ENCODE results near the gene GNB3. TPM values are rescaled to one million over a fixed set of nuclear protein-coding genes. Genes with fewer than 3 reads are reported as not detected.

GNB3 gene
- total RNA-seq, 1 experiment from 2014 or later: 20.7 TPM

DNA sequence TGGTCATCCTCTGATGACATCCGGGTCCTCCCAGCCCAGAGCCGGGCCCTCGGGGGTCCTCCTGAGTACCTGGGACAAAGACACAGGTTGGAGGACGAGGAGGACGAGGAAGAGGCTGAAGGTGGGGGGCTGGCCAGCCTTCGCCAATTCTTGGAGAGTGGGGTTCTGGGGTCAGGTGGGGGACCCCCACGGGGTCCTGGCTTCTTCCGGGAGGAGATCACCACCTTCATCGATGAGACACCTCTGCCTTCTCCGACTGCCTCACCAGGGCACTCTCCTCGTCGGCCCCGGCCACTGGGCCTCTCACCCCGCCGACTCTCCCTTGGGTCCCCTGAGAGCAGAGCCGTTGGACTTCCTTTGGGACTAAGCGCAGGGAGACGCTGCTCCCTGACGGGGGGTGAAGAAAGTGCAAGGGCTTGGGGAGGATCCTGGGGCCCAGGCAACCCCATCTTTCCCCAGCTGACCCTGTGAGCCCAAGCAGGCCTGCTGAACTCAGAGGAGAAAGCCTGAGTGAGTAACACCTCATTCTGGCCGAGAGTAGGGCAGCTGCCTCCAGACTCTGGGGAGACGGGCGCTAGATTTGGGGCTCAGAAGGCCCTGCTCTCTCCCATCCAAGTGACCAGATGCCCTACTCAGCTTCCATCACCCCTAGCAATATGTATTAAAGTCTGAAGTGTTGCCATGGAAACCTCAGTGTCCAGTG is 13.8 kb upstream of the GNB3 start:
- Histone ChIP-seq H3K4me3 (ENCODE audit: low read depth, low read length, poor library complexity, severe bottlenecking) (no peak overlapping the region), H3K27me3 (replicated peaks; ENCODE audit: insufficient read depth, low read depth, low read length, poor library complexity) (no peaks in the 10 kb centered on the region), H3K9me3 (ENCODE audit: low read depth, low read length, poor library complexity, severe bottlenecking) (no peaks in the 10 kb centered on the region), H3K36me3 (ENCODE audit: insufficient read depth, low read length, poor library complexity, severe bottlenecking) (peaks cover 15% of the 10 kb centered on the region), H3K4me1 (ENCODE audit: insufficient read depth, low read length, poor library complexity, severe bottlenecking) (peaks cover 28% of the 10 kb centered on the region), H3K27ac (ENCODE audit: low read depth, low read length, poor library complexity, severe bottlenecking) (peak overlapping the region; percentile 57)
- ChIA-PET CTCF (interaction anchor here (0.6 to 0.9 kb wide), 2 partner anchors 75 to 103 kb away, joined by 3 read pairs; no protein-coding TSS in a partner anchor), POLR2A (ENCODE audit: low non-redundant PET) (interaction anchor here (0.6 to 0.9 kb wide), 2 partner anchors 73 to 595 kb away, joined by 3 read pairs; no protein-coding TSS in a partner anchor)
- intact Hi-C loops (cut with micrococcal nuclease; ENCODE audit: unreplicated experiment): loop anchor here (5.0 kb wide), 2 partner anchors 60 to 210 kb away; partner anchors contain the start of gene PTMS
- BruUV-seq (replicated peaks): no TSS peak
- DNase-seq (ENCODE audit: low spot score): no peak
- TF ChIP-seq CTCF (conservative IDR thresholded peaks at IDR 0.05; ENCODE audit: low read depth, low read length) (no peak), EZH2 (IDR thresholded peaks at IDR 0.05; ENCODE audit: borderline replicate concordance, low read depth, low read length, poor library complexity, severe bottlenecking) (no peak)

DNA sequence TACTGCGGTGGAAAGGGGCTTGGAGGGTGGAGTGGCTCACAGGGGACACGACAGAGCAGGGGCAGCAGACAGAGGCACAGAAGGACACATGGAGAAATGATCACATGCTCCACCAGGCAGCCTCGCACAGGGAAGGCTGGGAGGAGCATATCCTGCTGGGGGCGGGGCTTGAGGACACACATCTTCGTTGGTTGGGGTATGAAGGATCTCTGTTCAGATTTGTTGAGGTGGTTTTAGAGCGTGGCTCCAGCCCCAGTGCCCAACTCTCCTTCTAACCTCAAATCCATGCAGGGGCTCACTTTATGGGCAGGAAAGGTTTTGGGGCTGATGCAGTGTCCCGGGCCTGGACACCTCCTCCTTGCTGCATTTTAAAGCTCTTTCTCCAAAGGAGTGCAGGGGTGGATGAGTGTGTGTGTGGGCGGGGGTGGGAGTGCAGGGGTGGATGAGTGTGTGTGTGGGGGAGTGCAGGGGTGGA is 13.3 kb upstream of the GNB3 start:
- peak; percentile 95 for DNase-seq (ENCODE audit: low spot score)
- Histone ChIP-seq H3K36me3 (ENCODE audit: insufficient read depth, low read length, poor library complexity, severe bottlenecking) (peaks cover 21% of the 10 kb centered on the region), H3K27ac (ENCODE audit: low read depth, low read length, poor library complexity, severe bottlenecking) (peak overlapping the region; percentile 57), H3K4me1 (ENCODE audit: insufficient read depth, low read length, poor library complexity, severe bottlenecking) (peaks cover 23% of the 10 kb centered on the region), H3K27me3 (replicated peaks; ENCODE audit: insufficient read depth, low read depth, low read length, poor library complexity) (no peaks in the 10 kb centered on the region), H3K4me3 (ENCODE audit: low read depth, low read length, poor library complexity, severe bottlenecking) (peak overlapping the region; percentile 29), H3K9me3 (ENCODE audit: low read depth, low read length, poor library complexity, severe bottlenecking) (no peaks in the 10 kb centered on the region)
- no TSS peak for BruUV-seq (replicated peaks)
- ChIA-PET POLR2A (ENCODE audit: low non-redundant PET) (interaction anchor here (0.6 kb wide), 1 partner anchor 594 kb away, joined by 3 read pairs; no protein-coding TSS in a partner anchor), CTCF (interaction anchor here (0.6 to 0.9 kb wide), 2 partner anchors 75 to 104 kb away, joined by 3 read pairs; no protein-coding TSS in a partner anchor)
- intact Hi-C loops (cut with micrococcal nuclease; ENCODE audit: unreplicated experiment): loop anchor here (5.0 kb wide), 2 partner anchors 60 to 210 kb away; partner anchors contain the start of gene PTMS
- TF ChIP-seq CTCF (conservative IDR thresholded peaks at IDR 0.05; ENCODE audit: low read depth, low read length) (no peak), EZH2 (IDR thresholded peaks at IDR 0.05; ENCODE audit: borderline replicate concordance, low read depth, low read length, poor library complexity, severe bottlenecking) (no peak)

DNA sequence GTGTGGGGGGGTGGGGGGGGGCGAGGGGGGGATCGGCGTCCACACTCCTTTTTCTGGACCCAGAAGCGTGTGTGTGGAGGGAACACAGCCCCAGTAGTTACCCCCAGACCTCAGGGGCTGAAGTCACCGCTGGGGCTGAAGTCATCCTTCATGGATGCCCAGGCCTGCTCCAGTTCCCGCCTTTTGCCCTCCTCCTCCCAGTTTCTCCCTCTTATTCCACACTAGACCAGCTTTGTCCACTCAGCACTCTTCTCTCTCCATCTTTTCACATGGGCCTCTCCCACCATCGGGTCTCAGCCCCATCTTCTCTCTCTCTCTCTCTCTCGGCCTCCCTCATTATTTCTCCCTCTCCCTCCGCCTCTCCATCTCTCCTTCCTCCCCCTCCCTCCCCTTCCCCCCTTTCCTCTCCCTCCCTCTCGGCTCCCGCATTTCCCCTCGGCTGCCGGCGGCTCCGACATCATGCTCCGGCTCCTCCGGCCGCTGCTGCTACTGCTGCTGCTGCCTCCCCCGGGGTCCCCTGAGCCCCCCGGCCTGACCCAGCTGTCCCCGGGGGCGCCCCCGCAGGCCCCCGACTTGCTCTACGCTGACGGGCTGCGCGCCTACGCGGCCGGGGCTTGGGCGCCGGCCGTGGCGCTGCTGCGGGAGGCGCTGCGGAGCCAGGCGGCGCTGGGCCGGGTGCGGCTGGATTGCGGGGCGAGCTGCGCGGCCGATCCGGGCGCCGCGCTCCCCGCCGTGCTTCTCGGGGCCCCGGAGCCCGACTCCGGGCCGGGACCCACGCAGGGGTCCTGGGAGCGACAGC is 12.5 kb upstream of the GNB3 start, which contains the start of gene P3H3:
P3H3 (plus strand) TSS at position 426 of the 799 bp plus-strand sequence; CDS start at position 460, 34 bp downstream.
- intact Hi-C loops (cut with micrococcal nuclease; ENCODE audit: unreplicated experiment): loop anchor here (5.0 kb wide), 2 partner anchors 61 to 211 kb away; partner anchors contain the start of gene PTMS
- BruUV-seq (replicated peaks): no TSS peak
- no peak for TF ChIP-seq CTCF (conservative IDR thresholded peaks at IDR 0.05; ENCODE audit: low read depth, low read length)
- TF ChIP-seq EZH2 (IDR thresholded peaks at IDR 0.05; ENCODE audit: borderline replicate concordance, low read depth, low read length, poor library complexity, severe bottlenecking): no peak
- no peaks in the 10 kb centered on the region for H3K9me3 ChIP-seq (ENCODE audit: low read depth, low read length, poor library complexity, severe bottlenecking)
- ChIA-PET POLR2A (ENCODE audit: low non-redundant PET) (no interaction called here), CTCF (interaction anchor here (0.9 to 1.0 kb wide), 2 partner anchors 75 to 76 kb away, joined by 3 read pairs; partner anchors contain the start of gene MLF2)
- H3K27ac ChIP-seq (ENCODE audit: low read depth, low read length, poor library complexity, severe bottlenecking): peak within 1 kb of the TSS; percentile 84
- H3K4me3 ChIP-seq (ENCODE audit: low read depth, low read length, poor library complexity, severe bottlenecking): peak within 1 kb of the TSS; percentile 95
- peaks cover 22% of the 10 kb centered on the region for H3K36me3 ChIP-seq (ENCODE audit: insufficient read depth, low read length, poor library complexity, severe bottlenecking)
- peaks cover 16% of the 10 kb centered on the region for H3K4me1 ChIP-seq (ENCODE audit: insufficient read depth, low read length, poor library complexity, severe bottlenecking)
- DNase-seq (ENCODE audit: low spot score): peak; percentile 76
- H3K27me3 ChIP-seq (replicated peaks; ENCODE audit: insufficient read depth, low read depth, low read length, poor library complexity): no peaks in the 10 kb centered on the region

Measured in A673 (cell line).